Activated B cell treated with CpG ODN at 0.5 μM for 24 hours (primary cell): ENCODE measurements around the gene UBE2K. TPM values are rescaled to one million over a fixed set of nuclear protein-coding genes. Genes with fewer than 3 reads are reported as not detected.
"Not testable (repeated sequence)": the region's sequence is repeated elsewhere in the genome, so short reads cannot be mapped to it uniquely, and the experiment has no call there.

ENCODE experiments used
- ATAC-seq: fragments of 200-7000 bp; cut with Tn5 transposase; one replicate; pipeline ENCODE4 v1.10.0; 2021; ENCODE audit warnings: low read depth, mild to moderate bottlenecking, moderate library complexity
- CTCF ChIA-PET: fragments of 350-600 bp; sonication (Branson Sonifier 250); formaldehyde crosslinking; loops from one replicate; lab custom pipeline; 2021; ENCODE audit warnings: antibody characterized with exemption; lab: Charles Lee
- POLR2A ChIA-PET: fragments of 350-600 bp; sonication (Branson Sonifier 250); formaldehyde crosslinking; loops from one replicate; lab custom pipeline; 2021; ENCODE audit warnings: antibody characterized with exemption; lab: Charles Lee
- DNase-seq: peaks from one replicate; pipeline ENCODE4 v3.0.0; 2022
- H3K27ac Mint-ChIP-seq: one replicate; pipeline ENCODE4 v1.8.0; 2020; ENCODE audit warnings: mixed read lengths
- H3K27me3 Mint-ChIP-seq: one replicate; pipeline ENCODE4 v1.8.0; 2021; ENCODE audit warnings: mixed read lengths
- H3K36me3 Mint-ChIP-seq: one replicate; pipeline ENCODE4 v1.8.0; 2021; ENCODE audit warnings: low read depth, mixed read lengths
- H3K4me1 Mint-ChIP-seq: one replicate; pipeline ENCODE4 v1.8.0; 2021; ENCODE audit warnings: mixed read lengths
- H3K4me3 Mint-ChIP-seq: one replicate; pipeline ENCODE4 v1.8.0; 2020; ENCODE audit warnings: mild to moderate bottlenecking, mixed read lengths
- H3K9me3 Mint-ChIP-seq: one replicate; pipeline ENCODE4 v1.8.0; 2020; ENCODE audit warnings: mixed read lengths
- CTCF ChIP-seq: fragments of 200-600 bp; IDR thresholded peaks from one replicate; pipeline ENCODE4 v1.8.0; 2022; ENCODE audit warnings: antibody characterized with exemption, mild to moderate bottlenecking
- intact Hi-C: fragments of 100-400 bp; cut with micrococcal nuclease; formaldehyde crosslinking; loops from one replicate; pipeline ENCODE4 v1.15.1; 2024
- total RNA-seq: library from RNA; stranded (reverse); gene quantifications from 2 replicates; pipeline ENCODE4 v1.2.3, GENCODE V29; 2022

Gene UBE2K
- total RNA-seq, 1 donor from 2014 or later = 54.4 TPM

DNA sequence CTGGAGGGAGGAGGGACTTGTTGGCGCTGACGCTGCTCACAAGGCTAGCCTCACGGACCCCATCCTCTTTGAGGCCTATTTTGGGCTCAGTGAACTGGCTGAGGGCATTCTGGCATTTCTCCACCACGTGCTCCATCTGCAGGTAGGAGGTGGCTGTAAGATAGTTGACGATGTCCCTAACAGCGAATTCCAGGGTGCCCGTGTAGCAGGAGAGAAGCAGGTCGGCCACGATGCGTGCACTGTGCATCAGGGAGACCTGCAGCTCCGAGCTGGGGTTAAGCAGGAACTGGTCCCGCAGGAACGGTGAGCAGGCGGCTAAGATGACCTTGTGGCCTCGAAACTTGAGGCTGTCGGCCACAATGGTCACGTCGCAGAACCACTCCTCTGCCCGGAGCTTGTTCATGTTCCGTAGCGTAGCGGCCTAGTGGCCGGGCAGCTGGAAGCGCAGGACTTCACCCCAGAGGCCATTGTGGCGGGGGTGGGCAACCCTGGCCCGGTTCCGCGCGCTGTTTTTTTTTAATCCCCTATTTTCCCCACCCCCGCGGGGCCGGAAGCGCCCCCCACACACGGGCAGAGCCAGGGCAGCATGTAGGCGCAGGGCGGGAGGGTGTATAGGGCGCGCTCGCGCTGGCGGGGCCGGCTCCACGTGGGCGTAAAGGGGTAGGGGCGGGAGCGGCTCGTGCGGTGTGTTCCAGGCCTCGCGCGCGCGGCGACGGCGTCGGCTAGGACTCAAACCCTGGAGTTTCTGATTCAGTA, 73.2 kb downstream of the UBE2K start:
- Mint-ChIP-seq H3K27me3 (no peaks in the 10 kb centered on the region), H3K9me3 (no peaks in the 10 kb centered on the region), H3K27ac (no peak overlapping the region), H3K36me3 (peaks cover 57% of the 10 kb centered on the region), H3K4me1 (peaks cover 11% of the 10 kb centered on the region), H3K4me3 (no peak overlapping the region)
- ATAC-seq = no peak
- intact Hi-C loops = no loop called here
- DNase-seq = no peak
- ChIA-PET CTCF (no interaction called here), POLR2A (no interaction called here)
- no peak for TF ChIP-seq CTCF

GRCh38 chr4:39781988-39782387, 84.1 kb downstream of the UBE2K start:
- intact Hi-C loops, H3K27ac Mint-ChIP-seq, ATAC-seq, H3K4me3 Mint-ChIP-seq, H3K27me3 Mint-ChIP-seq, H3K4me1 Mint-ChIP-seq, POLR2A ChIA-PET, DNase-seq, CTCF ChIA-PET, H3K9me3 Mint-ChIP-seq: not testable (repeated sequence)
- peaks cover 29% of the 10 kb centered on the region for H3K36me3 Mint-ChIP-seq

GRCh38 chr4:39785083-39785482, 87.1 kb downstream of the UBE2K start:
- no peak overlapping the region for H3K4me3 Mint-ChIP-seq
- peaks cover 7% of the 10 kb centered on the region for H3K36me3 Mint-ChIP-seq
- no peaks in the 10 kb centered on the region for H3K9me3 Mint-ChIP-seq
- ATAC-seq (no peak), DNase-seq (no peak)
- no peak for TF ChIP-seq CTCF
- H3K4me1 Mint-ChIP-seq = no peaks in the 10 kb centered on the region
- intact Hi-C loops = no loop called here
- H3K27ac Mint-ChIP-seq = no peak overlapping the region
- ChIA-PET POLR2A (no interaction called here), CTCF (no interaction called here)
- H3K27me3 Mint-ChIP-seq = no peaks in the 10 kb centered on the region

GRCh38 chr4:39786838-39787237, 88.9 kb downstream of the UBE2K start:
- intact Hi-C loops = no loop called here

DNA sequence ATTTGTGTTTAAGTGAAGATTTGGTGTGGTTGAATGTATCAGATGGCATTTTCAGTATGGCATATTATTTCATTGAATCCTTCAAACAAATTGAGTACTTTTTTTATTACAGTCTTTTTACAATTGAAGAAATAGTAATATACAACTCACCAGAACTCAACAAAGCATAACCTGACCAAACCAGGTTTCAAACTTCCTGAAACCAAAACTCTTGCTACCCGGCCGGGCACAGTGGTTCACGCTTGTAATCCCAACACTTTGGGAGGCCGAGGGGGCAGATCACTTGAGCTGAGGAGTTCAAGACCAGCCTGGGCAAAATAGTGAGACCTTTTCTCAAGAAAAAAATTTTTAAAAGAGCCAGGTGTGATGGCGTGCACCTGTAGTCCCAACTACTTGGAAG, 94.2 kb downstream of the UBE2K start:
- Mint-ChIP-seq H3K4me1 (peaks cover 8% of the 10 kb centered on the region), H3K27me3 (no peaks in the 10 kb centered on the region), H3K27ac (no peak overlapping the region), H3K9me3 (no peaks in the 10 kb centered on the region), H3K36me3 (no peaks in the 10 kb centered on the region), H3K4me3 (no peak overlapping the region)
- intact Hi-C loops = no loop called here
- ATAC-seq (no peak), DNase-seq (no peak)
- TF ChIP-seq CTCF = no peak
- ChIA-PET POLR2A (no interaction called here), CTCF (no interaction called here)

More at GRCh38 chr4:39786838-39787237, 88.9 kb downstream of the UBE2K start:
- Mint-ChIP-seq H3K9me3 (no peaks in the 10 kb centered on the region), H3K4me3 (no peak overlapping the region), H3K36me3 (peaks cover 1% of the 10 kb centered on the region), H3K27me3 (no peaks in the 10 kb centered on the region), H3K27ac (no peak overlapping the region), H3K4me1 (peaks cover under 1% of the 10 kb centered on the region)
- CTCF ChIA-PET = no interaction called here
- POLR2A ChIA-PET = no interaction called here
- ATAC-seq = no peak
- TF ChIP-seq CTCF = no peak
- no peak for DNase-seq
